ENCODE data around the gene C11orf24.
"Not testable (repeated sequence)": the region's sequence is repeated elsewhere in the genome, so short reads cannot be mapped to it uniquely, and the experiment has no call there.

The C11orf24 gene

DNA sequence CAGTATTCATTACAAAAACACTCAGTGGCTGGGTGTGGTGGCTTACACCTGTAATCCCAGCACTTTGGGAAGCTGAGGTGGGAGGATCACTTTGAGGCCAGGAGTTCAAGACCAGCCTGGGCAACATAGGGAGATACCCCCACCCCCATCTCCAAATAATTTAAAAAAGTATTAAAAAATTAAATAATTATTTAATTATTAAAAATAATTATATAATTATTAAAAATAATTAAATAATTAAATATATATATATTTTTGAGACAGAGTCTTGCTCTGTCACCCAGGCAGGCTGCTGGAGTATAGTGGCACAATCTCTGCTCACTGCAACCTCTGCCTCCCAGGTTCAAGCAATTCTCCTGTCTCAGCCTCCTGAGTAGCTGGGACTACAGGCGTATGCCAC is 27.9 kb downstream of the C11orf24 start:
- DNase-seq: not testable (repeated sequence)

GRCh38 chr11:68242616-68243015 is 29.2 kb downstream of the C11orf24 start:
- DNase-seq: no peak

DNA sequence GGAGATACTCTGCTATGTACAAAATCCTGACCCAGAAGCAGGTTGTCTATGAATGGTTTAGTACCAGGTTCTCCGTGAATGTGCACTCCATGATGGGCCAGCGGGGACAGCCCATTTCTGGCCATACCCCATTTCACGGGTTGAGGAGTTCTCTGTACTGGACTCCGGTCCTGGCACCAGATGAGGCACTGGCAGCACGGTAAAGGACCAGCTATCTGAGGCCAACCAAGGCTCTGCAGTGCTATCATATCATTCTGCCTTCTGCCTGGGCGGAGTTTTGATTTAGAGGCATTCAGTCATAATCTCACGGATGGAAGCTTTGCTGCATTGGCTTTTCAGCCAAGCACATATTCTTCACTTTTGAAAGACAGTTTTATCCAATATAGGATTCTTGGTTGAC is 40.2 kb downstream of the C11orf24 start:
- DNase-seq: no peak

- no peak for DNase-seq
Observed at GRCh38 chr11:68229601-68230000, 42.2 kb downstream of the C11orf24 start.

- DNase-seq: no peak
Observed at GRCh38 chr11:68226421-68226820, 45.4 kb downstream of the C11orf24 start.

DNA sequence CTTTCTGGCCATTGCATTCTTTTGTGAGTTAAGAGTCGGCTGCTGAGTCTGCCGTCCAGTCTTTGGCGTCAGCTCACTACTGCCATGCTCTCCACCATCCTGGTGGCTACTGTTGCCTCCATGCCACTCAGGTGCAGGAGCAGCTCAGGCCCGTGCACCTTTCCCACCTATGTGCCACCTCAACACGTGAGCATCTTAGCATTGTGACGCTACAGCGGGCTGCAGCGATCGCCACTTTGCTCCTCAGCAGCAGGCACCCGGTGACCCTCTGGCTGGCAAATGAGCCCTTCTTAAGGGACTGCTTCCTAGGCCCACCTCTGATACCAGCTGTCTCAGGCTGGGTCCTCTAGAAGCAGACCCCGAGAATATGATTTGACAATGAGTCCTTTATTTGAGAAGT is 47.2 kb downstream of the C11orf24 start:
- no peak for DNase-seq

DNA sequence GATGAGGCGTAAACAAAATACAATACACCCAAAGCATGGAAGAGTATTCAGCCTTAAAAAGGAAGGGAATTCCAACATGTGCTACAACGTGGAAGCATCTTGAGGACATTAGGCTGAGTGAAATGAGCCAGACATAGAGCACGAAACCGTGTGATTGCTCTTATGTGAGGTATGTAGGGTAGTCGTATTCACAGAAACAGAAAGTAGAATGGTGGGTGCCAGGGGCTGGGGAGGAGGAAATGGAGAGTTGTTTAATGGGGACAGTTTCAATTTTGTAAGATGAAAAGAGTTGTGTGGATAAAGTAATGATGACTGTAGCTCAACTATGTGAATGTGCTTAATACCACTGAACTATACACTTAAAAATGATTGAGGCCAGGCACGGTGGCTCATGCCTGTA is 48.5 kb downstream of the C11orf24 start:
- DNase-seq: no peak

- no peak for DNase-seq
Observed at GRCh38 chr11:68221406-68221805, 50.4 kb downstream of the C11orf24 start.

GRCh38 chr11:68216171-68216938 is 55.4 kb downstream of the C11orf24 start:
- no peak for DNase-seq

DNA sequence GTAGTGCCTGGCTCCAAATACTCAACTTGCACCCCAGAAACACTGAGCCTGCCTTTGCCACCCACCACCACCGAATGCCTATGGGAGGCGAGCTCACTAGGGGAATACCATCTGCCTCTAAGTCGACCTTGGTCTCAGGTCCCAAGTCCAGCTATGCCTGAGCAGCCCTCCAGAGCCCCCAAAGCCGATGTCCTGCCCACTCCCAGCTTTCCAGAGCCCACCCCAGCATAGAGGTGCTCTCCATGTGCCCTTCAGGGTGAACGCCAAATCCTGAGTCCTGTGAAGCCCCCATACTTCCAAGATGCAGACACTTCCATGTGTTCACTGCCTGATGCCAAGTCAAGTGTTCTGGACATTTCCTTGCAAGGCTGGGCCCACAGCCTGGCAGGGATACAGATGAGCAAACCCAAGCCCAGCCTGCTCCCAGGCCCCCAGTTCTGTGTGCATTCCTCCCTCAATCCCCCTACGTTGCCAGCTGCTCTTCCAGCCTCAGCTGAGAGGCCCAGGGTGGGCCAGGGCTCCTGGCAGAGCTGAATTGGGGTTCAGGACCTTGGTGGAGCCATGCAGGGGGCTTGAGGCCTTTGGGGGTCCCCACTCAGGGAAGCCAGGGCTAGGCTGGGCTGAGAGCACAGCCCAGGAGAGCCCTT is 56.1 kb downstream of the C11orf24 start:
- DNase-seq: no peak

- DNase-seq: no peak
Observed at GRCh38 chr11:68215087-68215445, 56.7 kb downstream of the C11orf24 start.

- no peak for DNase-seq
Observed at GRCh38 chr11:68214173-68215086, 57.3 kb downstream of the C11orf24 start.

- DNase-seq: peak; percentile 83 to 87
Observed at GRCh38 chr11:68213555-68214172, 58.1 kb downstream of the C11orf24 start.

DNA sequence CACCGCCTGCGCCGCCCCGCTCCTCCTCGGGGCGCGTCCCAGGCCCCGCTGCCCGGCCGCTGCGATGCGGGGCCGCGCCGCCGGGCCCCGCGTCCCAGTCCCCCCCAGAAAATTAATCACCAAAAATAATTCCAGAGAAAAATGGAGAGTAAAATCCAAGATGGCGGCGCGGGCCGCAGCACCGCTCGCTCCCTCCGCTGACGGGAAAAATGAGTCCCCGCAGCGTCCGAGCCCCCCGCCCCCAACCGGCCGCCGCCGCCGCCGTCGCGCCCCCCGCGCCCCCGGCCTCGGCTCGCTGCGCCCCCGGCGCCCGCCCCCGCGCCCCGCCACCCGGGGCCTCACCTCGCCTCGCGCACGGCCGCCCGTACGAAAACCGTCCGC is 58.6 kb downstream of the C11orf24 start, which contains the start of gene KMT5B:
KMT5B (minus strand) TSS at position 162 of the 381 bp plus-strand sequence. CDS start 23,220 bp downstream, outside the sequence.
- DNase-seq: no peak

DNA sequence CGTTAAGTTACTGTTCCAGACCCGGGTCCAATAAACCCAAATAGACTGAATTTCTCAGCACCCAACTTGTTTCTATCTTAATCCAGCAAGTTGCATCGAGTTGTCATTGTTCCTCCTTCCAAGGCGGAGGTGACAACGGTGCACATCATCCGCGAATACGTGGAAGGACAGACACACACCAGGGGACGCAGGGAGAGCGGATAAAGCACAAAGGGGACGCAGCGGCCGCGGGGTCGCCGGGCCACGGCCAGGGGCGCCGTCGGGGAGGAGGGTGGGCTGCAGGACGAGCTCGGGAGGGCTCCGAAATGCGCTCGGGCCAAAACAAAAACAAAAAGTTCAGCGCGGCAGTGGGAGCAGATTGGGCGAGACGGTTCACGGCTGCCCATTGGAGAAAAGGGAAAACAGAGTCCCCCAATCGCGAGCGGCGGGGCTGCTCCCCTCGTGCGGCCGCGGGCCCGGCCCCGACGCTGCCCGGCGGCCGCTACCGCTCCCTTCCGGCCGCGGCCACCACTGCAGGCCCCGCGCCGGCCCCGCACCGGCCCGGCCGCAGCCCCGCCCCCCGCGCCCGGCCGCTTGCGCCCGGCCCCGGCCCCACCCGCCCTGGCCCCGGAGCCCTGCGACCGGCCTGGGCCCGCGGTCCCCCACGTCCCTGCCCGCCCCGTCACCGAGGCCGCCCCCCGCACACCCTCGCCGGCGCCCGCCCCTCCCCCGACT is 59.2 kb downstream of the C11orf24 start:
- peak; percentile 26 to 75 for DNase-seq

DNA sequence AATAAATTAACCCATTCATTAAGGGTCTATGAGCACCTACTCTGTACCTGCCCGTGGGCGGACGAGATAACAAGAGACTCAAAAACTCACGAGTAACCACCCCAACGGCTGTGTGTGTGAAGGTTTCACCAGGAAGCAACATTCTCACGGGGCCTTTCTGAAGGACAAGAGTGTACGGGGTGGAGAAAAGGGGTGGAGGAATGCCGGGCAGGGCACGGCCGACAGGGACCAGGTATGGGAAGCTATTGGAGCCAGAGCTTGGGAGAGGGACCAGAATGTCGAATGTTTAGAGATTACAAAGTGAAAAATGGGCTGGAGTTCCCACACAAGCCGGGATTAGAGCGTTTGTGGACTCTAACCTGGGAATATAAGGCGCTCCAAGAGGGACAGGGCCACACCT is 60.2 kb downstream of the C11orf24 start:
- DNase-seq: no peak
